Astrocyte (in vitro differentiated cells and primary cell): ENCODE data around the gene SSUH2. TPM values are rescaled to one million over a fixed set of nuclear protein-coding genes. Genes with fewer than 3 reads are reported as not detected.

Experiments used
- DNase-seq: peaks from one replicate; pipeline ENCODE4 v3.0.0-alpha.2; 2010; ENCODE audit warnings: low read depth
- FAIRE-seq: peaks from 2 replicates; lab custom pipeline; 2011; peaks lifted over from hg19 to GRCh38; lab: Jason Lieb, UNC
- H2AFZ ChIP-seq: 2 replicates; pipeline ENCODE4 v1.6.0; 2012; ENCODE audit warnings: low read depth, low read length, inconsistent platforms
- H3K27ac ChIP-seq: 2 replicates; pipeline ENCODE4 v1.5.1; 2011; ENCODE audit warnings: low read depth, low read length, inconsistent platforms
- H3K27me3 ChIP-seq: 2 replicates; pipeline ENCODE4 v1.6.0; 2011; ENCODE audit warnings: low read length, inconsistent platforms; ENCODE audit not compliant: insufficient read depth
- H3K36me3 ChIP-seq: 2 replicates; pipeline ENCODE4 v1.5.1; 2011; ENCODE audit warnings: low read length, inconsistent platforms; ENCODE audit not compliant: insufficient read depth
- H3K4me1 ChIP-seq: 2 replicates; pipeline ENCODE4 v1.5.1; 2011; ENCODE audit warnings: low read length, inconsistent platforms; ENCODE audit not compliant: insufficient read depth
- H3K4me2 ChIP-seq: 2 replicates; pipeline ENCODE4 v1.6.0; 2012; ENCODE audit warnings: low read length, inconsistent platforms
- H3K4me3 ChIP-seq: 2 replicates; pipeline ENCODE4 v1.5.1; 2011; ENCODE audit warnings: low read depth, mild to moderate bottlenecking, low read length, inconsistent platforms; ENCODE audit not compliant: insufficient read depth
- H3K79me2 ChIP-seq: 2 replicates; pipeline ENCODE4 v1.6.0; 2012; ENCODE audit warnings: mild to moderate bottlenecking, low read length, inconsistent platforms; ENCODE audit not compliant: insufficient read depth
- H3K9ac ChIP-seq: 2 replicates; pipeline ENCODE4 v1.6.0; 2012; ENCODE audit warnings: mild to moderate bottlenecking, low read length, inconsistent platforms
- H3K9me3 ChIP-seq: 2 replicates; pipeline ENCODE4 v1.5.1; 2012; ENCODE audit warnings: low read depth, mild to moderate bottlenecking, low read length, inconsistent platforms; ENCODE audit not compliant: insufficient read depth
- H4K20me1 ChIP-seq: 2 replicates; pipeline ENCODE4 v1.6.0; 2012; ENCODE audit warnings: low read length, inconsistent platforms; ENCODE audit not compliant: insufficient read depth
- H3K27ac Mint-ChIP-seq: one replicate; pipeline ENCODE4 v1.8.0; 2021; ENCODE audit warnings: mild to moderate bottlenecking, mixed read lengths; ENCODE audit not compliant: unreplicated experiment
- H3K27me3 Mint-ChIP-seq: one replicate; pipeline ENCODE4 v1.8.0; 2021; ENCODE audit warnings: low read depth, mixed read lengths; ENCODE audit not compliant: unreplicated experiment
- H3K36me3 Mint-ChIP-seq: one replicate; pipeline ENCODE4 v1.8.0; 2021; ENCODE audit warnings: low read depth, mixed read lengths; ENCODE audit not compliant: unreplicated experiment
- H3K4me1 Mint-ChIP-seq: one replicate; pipeline ENCODE4 v1.8.0; 2021; ENCODE audit warnings: low read depth, mixed read lengths; ENCODE audit not compliant: unreplicated experiment
- H3K4me3 Mint-ChIP-seq: one replicate; pipeline ENCODE4 v1.8.0; 2021; ENCODE audit warnings: mild to moderate bottlenecking, moderate library complexity, mixed read lengths; ENCODE audit not compliant: unreplicated experiment
- H3K9me3 Mint-ChIP-seq: one replicate; pipeline ENCODE4 v1.8.0; 2021; ENCODE audit warnings: mild to moderate bottlenecking, mixed read lengths; ENCODE audit not compliant: unreplicated experiment
- EZH2 ChIP-seq: IDR thresholded peaks from 2 replicates; pipeline ENCODE4 v1.6.1; 2012; ENCODE audit warnings: mild to moderate bottlenecking, low read length, inconsistent platforms; ENCODE audit not compliant: insufficient read depth
- total RNA-seq: library from RNA; stranded (reverse); gene quantifications from 2 replicates; pipeline ENCODE4 v1.2.1, GENCODE V29; 2021
- TF ChIP-seq, protein P1 (sequence below): IDR thresholded peaks from 2 replicates; pipeline ENCODE4 v1.5.1; 2011; ENCODE audit warnings: low read depth, mild to moderate bottlenecking, inconsistent platforms, low read length, moderate library complexity; ENCODE audit not compliant: insufficient read depth

Gene SSUH2
- total RNA-seq, 1 donor from 2014 or later: not detected

GRCh38 chr3:8648909-8649741 lies 4.5 kb upstream of the SSUH2 start:
- Histone ChIP-seq H3K27me3 (peaks cover 6% of the 10 kb centered on the region), H3K4me3 (no peak overlapping the region), H3K9me3 (no peaks in the 10 kb centered on the region), H3K9ac (no peak overlapping the region), H3K36me3 (no peaks in the 10 kb centered on the region), H2AFZ (no peak overlapping the region), H3K4me2 (no peak overlapping the region), H3K79me2 (no peaks in the 10 kb centered on the region), H3K27ac (no peak overlapping the region), H4K20me1 (no peaks in the 10 kb centered on the region), H3K4me1 (no peaks in the 10 kb centered on the region)
- Mint-ChIP-seq H3K4me3 (no peak overlapping the region), H3K36me3 (no peaks in the 10 kb centered on the region), H3K4me1 (no peaks in the 10 kb centered on the region), H3K27ac (no peak overlapping the region), H3K9me3 (peaks cover 3% of the 10 kb centered on the region), H3K27me3 (peaks cover 64% of the 10 kb centered on the region)
- no peak for FAIRE-seq
- no peak for TF ChIP-seq EZH2
- no peak for DNase-seq

DNA sequence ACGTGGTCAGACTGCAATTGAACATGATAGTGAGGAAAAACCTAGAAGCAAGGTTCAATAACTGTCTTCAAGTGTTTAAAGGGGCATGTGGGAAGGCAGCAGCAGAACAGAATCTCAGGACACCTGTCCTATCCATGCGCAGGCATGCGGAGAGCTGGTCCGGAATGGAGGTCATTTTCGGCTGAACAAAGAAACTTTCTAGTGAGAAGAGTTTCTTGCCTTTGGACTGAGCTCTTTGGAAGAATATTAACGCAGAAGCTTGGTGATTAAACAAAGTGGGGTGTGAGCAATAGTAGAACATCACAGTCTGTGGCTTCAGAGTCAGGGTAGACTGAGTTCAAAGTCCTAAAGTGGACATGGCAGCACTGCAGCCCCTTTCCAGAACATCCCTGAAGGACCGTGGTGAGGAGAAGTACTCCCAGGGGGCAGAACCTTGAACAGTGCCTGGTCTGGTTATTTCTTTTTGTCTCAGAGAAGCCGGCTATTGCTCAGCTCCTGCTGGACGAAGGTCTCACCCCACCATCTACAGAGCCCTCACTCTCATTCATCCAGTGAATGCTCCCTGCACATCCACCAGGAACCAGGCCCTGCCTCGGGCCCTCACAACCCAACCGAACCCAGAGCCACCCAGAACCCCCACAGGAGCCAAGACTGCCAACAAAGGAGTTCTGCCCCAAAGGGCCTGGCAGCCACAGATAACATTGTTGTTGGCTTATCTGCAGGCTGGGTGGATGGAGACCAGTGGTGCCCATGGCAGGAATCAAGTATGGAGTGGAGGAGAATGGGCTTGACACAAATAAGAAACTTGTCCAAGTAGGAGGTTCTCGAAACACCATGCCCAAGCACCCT lies 2.8 kb upstream of the SSUH2 start:
- Histone ChIP-seq H3K27ac (no peak overlapping the region), H3K9me3 (no peaks in the 10 kb centered on the region), H3K4me2 (no peak overlapping the region), H4K20me1 (no peaks in the 10 kb centered on the region), H3K27me3 (peaks cover 6% of the 10 kb centered on the region), H3K4me1 (no peaks in the 10 kb centered on the region), H2AFZ (no peak overlapping the region), H3K36me3 (no peaks in the 10 kb centered on the region), H3K4me3 (no peak overlapping the region), H3K9ac (no peak overlapping the region), H3K79me2 (no peaks in the 10 kb centered on the region)
- Mint-ChIP-seq H3K27ac (no peak overlapping the region), H3K27me3 (peaks cover 63% of the 10 kb centered on the region), H3K9me3 (peaks cover 3% of the 10 kb centered on the region), H3K36me3 (no peaks in the 10 kb centered on the region), H3K4me3 (no peak overlapping the region), H3K4me1 (no peaks in the 10 kb centered on the region)
- FAIRE-seq: no peak
- no peak for TF ChIP-seq EZH2
- TF ChIP-seq, protein P1, sequence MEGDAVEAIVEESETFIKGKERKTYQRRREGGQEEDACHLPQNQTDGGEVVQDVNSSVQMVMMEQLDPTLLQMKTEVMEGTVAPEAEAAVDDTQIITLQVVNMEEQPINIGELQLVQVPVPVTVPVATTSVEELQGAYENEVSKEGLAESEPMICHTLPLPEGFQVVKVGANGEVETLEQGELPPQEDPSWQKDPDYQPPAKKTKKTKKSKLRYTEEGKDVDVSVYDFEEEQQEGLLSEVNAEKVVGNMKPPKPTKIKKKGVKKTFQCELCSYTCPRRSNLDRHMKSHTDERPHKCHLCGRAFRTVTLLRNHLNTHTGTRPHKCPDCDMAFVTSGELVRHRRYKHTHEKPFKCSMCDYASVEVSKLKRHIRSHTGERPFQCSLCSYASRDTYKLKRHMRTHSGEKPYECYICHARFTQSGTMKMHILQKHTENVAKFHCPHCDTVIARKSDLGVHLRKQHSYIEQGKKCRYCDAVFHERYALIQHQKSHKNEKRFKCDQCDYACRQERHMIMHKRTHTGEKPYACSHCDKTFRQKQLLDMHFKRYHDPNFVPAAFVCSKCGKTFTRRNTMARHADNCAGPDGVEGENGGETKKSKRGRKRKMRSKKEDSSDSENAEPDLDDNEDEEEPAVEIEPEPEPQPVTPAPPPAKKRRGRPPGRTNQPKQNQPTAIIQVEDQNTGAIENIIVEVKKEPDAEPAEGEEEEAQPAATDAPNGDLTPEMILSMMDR: no peak
- no peak for DNase-seq

DNA sequence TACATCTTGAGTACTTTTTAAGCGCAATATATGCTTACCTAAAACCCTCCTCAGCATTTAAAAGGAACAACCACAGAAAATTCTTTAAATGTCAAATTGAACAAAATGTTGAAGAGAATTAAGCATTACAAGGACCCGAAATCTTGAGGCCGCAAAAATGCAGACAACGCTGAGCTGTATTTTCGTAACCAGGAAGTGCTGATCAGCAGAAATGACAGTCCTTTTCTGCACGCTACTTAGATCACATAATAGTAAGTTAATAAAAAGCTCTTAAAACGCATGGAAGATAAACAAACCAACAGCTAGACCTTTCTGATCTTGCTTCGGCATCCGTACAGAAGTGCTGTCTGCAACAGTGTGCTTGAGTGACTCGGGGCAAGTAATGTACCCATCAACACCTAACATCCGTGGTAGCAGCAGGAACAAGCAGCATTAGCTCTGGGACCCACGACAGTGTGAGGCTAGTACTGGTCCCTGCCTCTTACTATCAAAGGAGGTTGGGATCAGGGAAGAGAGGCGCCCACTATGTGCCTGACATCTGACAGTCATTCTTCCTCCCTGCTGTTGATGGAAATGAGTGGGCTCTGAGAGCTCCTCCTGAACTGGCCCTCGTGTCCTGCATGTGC lies 1.8 kb upstream of the SSUH2 start:
- no peak for DNase-seq
- Histone ChIP-seq H3K4me2 (no peak overlapping the region), H3K9me3 (no peaks in the 10 kb centered on the region), H3K79me2 (no peaks in the 10 kb centered on the region), H3K36me3 (no peaks in the 10 kb centered on the region), H3K4me3 (no peak overlapping the region), H3K9ac (no peak overlapping the region), H2AFZ (no peak overlapping the region), H3K27me3 (peaks cover 3% of the 10 kb centered on the region), H4K20me1 (no peaks in the 10 kb centered on the region), H3K4me1 (no peaks in the 10 kb centered on the region), H3K27ac (no peak overlapping the region)
- Mint-ChIP-seq H3K9me3 (peaks cover 3% of the 10 kb centered on the region), H3K27ac (no peak overlapping the region), H3K4me3 (no peak overlapping the region), H3K27me3 (peaks cover 61% of the 10 kb centered on the region), H3K36me3 (no peaks in the 10 kb centered on the region), H3K4me1 (no peaks in the 10 kb centered on the region)
- no peak for FAIRE-seq
- TF ChIP-seq, protein P1: no peak
- no peak for TF ChIP-seq EZH2
